ENCODE measurements around the gene ADD3. TPM values are rescaled to one million over a fixed set of nuclear protein-coding genes. Genes with fewer than 3 reads are reported as not detected.

ADD3 gene
- total RNA-seq, 1 donor from 2014 or later: 28.4 TPM

DNA sequence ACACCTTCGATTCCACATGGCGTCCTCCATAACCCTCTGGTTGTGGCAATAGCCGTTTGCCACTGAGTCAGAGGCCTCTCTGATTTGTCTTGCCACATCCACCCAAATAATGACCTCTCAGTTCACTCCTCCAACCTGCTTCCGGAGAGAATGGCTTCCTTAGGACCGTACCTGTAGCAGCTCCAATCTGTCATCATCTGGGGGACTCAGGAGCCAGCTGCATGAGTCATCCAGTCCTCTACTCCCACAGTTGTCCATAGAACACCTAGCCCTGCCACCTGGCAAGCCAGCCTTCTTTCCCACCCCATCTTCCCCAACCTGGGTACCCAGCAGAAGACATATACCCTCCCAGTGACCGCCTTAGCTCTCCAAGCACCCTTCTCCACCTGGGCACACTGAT is 135.2 kb downstream of the ADD3 start:
- DNase-seq: no peak
- Mint-ChIP-seq H3K9me3 (no peaks in the 10 kb centered on the region), H3K36me3 (ENCODE audit: low read depth) (no peaks in the 10 kb centered on the region), H3K27ac (no peak overlapping the region), H3K4me3 (no peak overlapping the region), H3K27me3 (peaks cover 28% of the 10 kb centered on the region), H3K4me1 (peaks cover 17% of the 10 kb centered on the region)
- intact Hi-C loops (cut with micrococcal nuclease): no loop called here

DNA sequence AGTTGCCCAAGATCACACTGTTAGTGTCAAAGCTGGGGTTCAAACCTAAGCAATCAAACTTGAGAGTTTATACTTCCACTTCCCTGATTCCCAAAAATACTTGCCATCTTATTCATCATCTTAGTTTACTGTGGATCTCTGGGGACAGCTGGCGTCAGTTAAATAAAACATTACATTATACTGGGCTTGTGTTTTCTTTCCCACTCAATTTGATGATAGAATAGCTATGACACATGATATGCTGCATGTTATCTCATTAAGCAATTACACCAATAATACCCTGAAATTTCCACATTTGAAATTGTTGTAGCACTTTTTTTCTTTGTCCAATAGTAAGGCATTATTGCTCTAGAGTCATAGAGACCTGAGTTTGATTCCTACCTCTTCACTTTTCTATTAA is 136.7 kb downstream of the ADD3 start:
- Mint-ChIP-seq H3K9me3 (no peaks in the 10 kb centered on the region), H3K27me3 (peaks cover 41% of the 10 kb centered on the region), H3K4me1 (peaks cover 16% of the 10 kb centered on the region), H3K4me3 (no peak overlapping the region), H3K27ac (no peak overlapping the region), H3K36me3 (ENCODE audit: low read depth) (no peaks in the 10 kb centered on the region)
- intact Hi-C loops (cut with micrococcal nuclease): no loop called here
- DNase-seq: no peak

DNA sequence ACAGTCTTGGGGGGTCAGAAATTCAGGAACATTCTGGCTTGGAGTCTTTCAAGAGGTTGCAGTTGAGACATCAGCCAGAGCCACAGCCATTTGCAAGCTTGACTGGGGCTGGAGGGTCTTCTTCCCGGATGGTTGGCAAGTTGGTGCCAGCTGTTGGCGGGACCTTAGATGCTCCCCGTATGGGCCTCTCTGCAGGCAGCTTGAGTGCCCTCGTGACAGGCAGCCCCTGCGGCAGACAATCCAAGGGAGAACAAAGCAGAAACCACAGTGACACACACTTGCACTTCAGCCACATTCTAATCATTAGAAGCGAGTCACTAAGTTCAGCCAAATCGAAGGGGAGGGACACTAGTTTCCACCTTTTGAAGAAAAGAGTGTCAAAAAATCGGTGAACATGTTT is 140.2 kb downstream of the ADD3 start:
- no peak for DNase-seq
- H3K4me1 Mint-ChIP-seq: peaks cover 9% of the 10 kb centered on the region
- no peak overlapping the region for H3K27ac Mint-ChIP-seq
- no peaks in the 10 kb centered on the region for H3K36me3 Mint-ChIP-seq (ENCODE audit: low read depth)
- intact Hi-C loops (cut with micrococcal nuclease): no loop called here
- no peaks in the 10 kb centered on the region for H3K9me3 Mint-ChIP-seq
- H3K27me3 Mint-ChIP-seq: peaks cover 65% of the 10 kb centered on the region
- H3K4me3 Mint-ChIP-seq: no peak overlapping the region

DNA sequence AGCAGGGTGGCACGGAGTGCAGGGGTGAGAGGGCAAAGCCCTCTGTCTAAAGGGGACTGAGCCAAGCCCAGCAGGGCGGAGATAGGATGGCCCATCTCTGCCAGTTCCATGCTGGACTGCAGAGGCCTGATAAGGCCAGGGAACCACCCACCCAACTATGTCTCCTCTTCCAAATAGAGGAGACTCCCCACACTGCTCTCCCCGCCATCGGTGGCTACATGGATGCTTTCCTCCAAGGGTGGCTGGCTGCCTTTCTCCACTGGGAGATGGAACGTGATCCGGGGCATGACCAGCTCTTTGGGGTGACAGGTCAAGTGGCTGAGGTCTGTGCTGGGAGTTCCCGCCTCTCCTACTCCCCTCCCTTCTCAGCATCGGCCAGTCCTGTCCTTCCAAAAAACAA is 141.5 kb downstream of the ADD3 start:
- no peak overlapping the region for H3K4me3 Mint-ChIP-seq
- intact Hi-C loops (cut with micrococcal nuclease): no loop called here
- no peaks in the 10 kb centered on the region for H3K9me3 Mint-ChIP-seq
- peaks cover 74% of the 10 kb centered on the region for H3K27me3 Mint-ChIP-seq
- peaks cover 3% of the 10 kb centered on the region for H3K36me3 Mint-ChIP-seq (ENCODE audit: low read depth)
- no peak overlapping the region for H3K27ac Mint-ChIP-seq
- H3K4me1 Mint-ChIP-seq: peaks cover 22% of the 10 kb centered on the region
- DNase-seq: no peak

DNA sequence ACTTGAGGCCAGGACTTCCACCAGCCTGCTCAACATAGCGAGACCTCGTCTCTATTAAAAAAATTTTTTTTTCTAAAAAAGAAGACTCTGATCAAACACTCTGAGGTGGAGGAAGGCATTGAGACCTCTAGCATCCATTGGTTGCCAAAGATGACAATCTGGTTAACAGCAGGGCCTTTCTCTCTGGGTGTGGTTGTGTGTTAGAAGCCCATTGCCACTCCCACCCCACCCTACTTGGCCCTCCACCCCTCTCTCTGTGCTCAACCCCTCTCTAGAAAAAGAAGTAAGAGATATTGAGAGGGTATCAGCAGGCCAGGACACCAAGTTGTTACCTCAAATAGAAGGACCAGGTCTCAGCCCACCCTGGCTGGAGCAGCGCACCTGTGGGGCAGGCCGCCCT is 142.3 kb downstream of the ADD3 start:
- no peak for DNase-seq
- H3K27me3 Mint-ChIP-seq: peaks cover 72% of the 10 kb centered on the region
- no peak overlapping the region for H3K4me3 Mint-ChIP-seq
- H3K9me3 Mint-ChIP-seq: no peaks in the 10 kb centered on the region
- H3K27ac Mint-ChIP-seq: no peak overlapping the region
- peaks cover 23% of the 10 kb centered on the region for H3K4me1 Mint-ChIP-seq
- intact Hi-C loops (cut with micrococcal nuclease): no loop called here
- peaks cover 3% of the 10 kb centered on the region for H3K36me3 Mint-ChIP-seq (ENCODE audit: low read depth)

DNA sequence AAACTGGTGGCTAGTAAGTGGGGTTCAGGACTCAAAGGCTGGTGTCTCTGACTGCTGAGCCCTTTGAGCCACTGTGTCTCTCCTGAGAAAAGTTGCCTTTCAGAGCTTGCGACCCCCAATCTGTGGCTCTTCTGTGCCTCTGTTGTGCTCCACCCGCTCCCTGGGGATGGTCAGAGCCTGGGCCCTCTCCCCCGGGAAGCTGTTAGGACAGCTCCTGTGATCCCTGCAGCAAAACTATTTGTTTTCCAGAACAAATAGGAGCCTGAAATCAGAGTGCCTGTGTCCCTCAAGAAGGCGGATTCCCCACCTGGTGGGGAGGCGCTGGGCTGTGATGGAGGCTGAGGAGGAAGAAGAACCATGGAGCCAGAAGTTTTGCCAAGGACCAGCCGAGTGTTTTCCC is 143.2 kb downstream of the ADD3 start:
- no peak overlapping the region for H3K27ac Mint-ChIP-seq
- intact Hi-C loops (cut with micrococcal nuclease): no loop called here
- no peak for DNase-seq
- peaks cover 70% of the 10 kb centered on the region for H3K27me3 Mint-ChIP-seq
- H3K36me3 Mint-ChIP-seq (ENCODE audit: low read depth): peaks cover 3% of the 10 kb centered on the region
- H3K4me3 Mint-ChIP-seq: no peak overlapping the region
- peaks cover 30% of the 10 kb centered on the region for H3K4me1 Mint-ChIP-seq
- no peaks in the 10 kb centered on the region for H3K9me3 Mint-ChIP-seq

DNA sequence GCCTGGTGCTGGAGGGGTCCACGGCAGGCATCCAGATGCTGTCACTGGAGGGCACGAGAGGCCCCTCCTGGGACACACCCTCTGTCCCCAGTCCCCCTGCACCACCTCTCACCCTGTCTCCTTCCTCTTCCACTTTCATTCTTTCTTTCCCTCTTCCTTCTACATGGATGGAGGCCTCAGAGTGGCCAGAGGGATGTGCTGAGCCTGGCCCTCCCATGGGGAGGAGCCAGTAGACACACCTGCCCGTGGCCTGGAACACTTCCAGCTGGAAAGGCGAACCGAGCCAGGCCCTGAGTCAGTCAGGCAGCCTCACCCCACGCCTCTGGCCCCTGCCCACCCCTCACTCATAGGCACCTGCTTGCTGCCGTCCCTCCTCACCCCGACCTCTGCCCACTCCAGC is 143.7 kb downstream of the ADD3 start:
- intact Hi-C loops (cut with micrococcal nuclease): no loop called here
- Mint-ChIP-seq H3K36me3 (ENCODE audit: low read depth) (peaks cover 3% of the 10 kb centered on the region), H3K4me1 (peaks cover 32% of the 10 kb centered on the region), H3K27ac (no peak overlapping the region), H3K27me3 (peaks cover 70% of the 10 kb centered on the region), H3K4me3 (no peak overlapping the region), H3K9me3 (no peaks in the 10 kb centered on the region)
- DNase-seq: no peak

DNA sequence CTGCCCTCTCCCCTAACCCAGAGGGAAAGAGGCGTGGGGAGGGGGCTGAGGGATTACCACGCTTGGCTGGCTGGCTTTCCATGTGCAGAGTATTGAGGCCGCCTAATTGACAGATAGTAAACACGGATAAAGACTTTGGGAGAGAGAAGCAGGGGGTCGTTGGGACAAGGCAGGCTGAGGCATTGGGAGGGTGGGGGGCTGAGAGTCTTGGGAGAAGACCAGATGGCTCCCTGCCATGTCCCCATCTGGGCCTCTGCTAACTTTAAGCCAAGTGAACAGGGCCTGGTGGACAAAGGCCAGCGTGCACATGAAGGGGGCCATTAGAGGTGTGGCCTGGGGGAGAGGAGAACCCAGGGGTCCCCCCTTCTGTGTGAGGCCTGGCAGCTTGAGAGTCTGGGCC is 144.2 kb downstream of the ADD3 start:
- Mint-ChIP-seq H3K4me1 (peaks cover 37% of the 10 kb centered on the region), H3K36me3 (ENCODE audit: low read depth) (peaks cover 5% of the 10 kb centered on the region), H3K4me3 (no peak overlapping the region), H3K27me3 (peaks cover 68% of the 10 kb centered on the region), H3K27ac (no peak overlapping the region), H3K9me3 (no peaks in the 10 kb centered on the region)
- intact Hi-C loops (cut with micrococcal nuclease): no loop called here
- DNase-seq: no peak

DNA sequence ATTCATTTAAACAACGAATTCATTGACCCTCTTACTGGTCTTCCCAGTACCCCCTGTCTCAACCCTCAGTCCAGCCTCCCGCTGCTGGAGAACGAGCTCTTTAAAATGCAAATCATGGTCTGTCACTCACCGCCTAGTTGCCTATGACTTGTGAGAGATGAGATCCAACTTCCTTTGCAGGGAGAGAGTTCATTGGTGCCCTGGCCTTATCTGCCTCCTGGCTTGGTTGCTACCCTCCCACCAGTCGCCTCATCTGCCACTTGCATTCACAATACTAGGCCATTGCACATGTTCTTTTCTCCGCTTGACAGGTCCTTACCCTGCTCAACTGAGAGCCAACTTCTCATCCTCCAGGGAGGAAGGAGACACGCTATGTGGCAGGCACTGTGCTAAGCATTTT is 145.6 kb downstream of the ADD3 start:
- no peak overlapping the region for H3K27ac Mint-ChIP-seq
- intact Hi-C loops (cut with micrococcal nuclease): no loop called here
- no peak overlapping the region for H3K4me3 Mint-ChIP-seq
- DNase-seq: no peak
- peaks cover 44% of the 10 kb centered on the region for H3K4me1 Mint-ChIP-seq
- no peaks in the 10 kb centered on the region for H3K9me3 Mint-ChIP-seq
- H3K27me3 Mint-ChIP-seq: peaks cover 70% of the 10 kb centered on the region
- H3K36me3 Mint-ChIP-seq (ENCODE audit: low read depth): peaks cover 5% of the 10 kb centered on the region

DNA sequence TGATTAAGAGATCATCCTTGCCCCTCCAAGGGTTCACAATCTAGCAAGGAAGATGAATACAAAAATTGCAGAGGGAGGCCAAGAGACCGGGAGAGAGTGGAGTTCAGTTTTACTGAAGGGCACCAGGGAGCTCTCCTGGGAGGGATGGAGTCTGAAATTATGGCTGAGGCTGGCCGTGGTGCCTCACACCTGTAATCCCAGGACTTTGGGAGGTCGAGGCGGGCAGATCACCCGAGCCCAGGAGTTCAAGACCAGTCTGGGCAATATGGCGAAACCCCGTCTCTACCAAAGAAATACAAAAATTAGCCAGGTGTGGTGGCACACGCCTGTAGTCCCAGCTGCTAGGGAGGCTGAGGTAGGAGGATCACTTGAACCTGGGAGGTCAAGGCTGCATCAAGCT is 148.3 kb downstream of the ADD3 start:
- Mint-ChIP-seq H3K4me1 (peaks cover 46% of the 10 kb centered on the region), H3K36me3 (ENCODE audit: low read depth) (peaks cover 5% of the 10 kb centered on the region), H3K27ac (no peak overlapping the region), H3K4me3 (no peak overlapping the region), H3K27me3 (peaks cover 76% of the 10 kb centered on the region), H3K9me3 (no peaks in the 10 kb centered on the region)
- no peak for DNase-seq
- intact Hi-C loops (cut with micrococcal nuclease): loop anchor here (1.0 to 5.0 kb wide), 2 partner anchors 18 to 96 kb away; no protein-coding TSS in a partner anchor

DNA sequence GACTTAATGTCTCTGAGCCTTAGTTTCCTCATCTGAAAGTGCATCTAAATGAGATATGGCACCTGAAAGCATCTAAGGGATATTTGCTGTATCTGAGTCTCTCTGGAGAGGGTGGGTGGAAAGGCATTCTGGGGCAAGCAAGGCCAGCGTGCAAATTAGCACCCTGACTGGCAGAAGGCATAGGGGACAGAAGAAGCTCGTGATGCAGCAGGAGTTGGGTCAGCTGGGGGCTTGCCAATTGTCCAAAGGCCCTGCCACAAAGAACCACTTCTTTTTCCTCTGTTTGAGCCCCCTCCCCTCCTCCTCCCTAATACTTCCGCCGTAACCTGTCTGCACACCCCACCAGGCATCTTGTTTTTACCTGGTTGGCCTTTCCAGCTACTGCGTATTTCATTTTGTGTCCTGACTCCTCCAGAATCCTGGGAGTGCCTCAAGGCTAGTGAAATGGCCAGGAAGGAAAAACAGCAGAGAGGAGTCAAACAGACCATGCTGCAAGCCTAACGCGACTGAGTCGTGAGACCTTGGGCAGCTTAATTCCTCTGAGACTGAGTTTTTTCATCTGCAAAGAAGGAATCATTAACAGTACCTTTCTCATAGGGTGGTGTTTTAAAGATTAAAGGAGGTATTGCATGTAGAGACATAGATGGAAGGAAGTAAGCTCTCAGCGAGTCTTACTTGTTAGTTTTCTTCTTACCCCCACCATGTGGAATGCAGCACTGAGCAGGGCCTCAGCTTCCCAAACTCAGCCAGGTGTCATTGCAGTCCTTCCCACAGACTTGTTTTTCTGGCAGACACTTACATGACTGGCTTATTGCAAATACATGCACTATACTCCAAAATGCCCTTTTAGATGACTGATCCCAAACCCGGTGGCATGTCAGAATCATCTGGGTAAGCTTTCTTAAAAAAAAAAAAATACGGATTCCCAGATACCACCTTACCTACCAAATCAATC is 150.5 kb downstream of the ADD3 start:
- Mint-ChIP-seq H3K27ac (no peak overlapping the region), H3K9me3 (no peaks in the 10 kb centered on the region), H3K36me3 (ENCODE audit: low read depth) (peaks cover 2% of the 10 kb centered on the region), H3K27me3 (peaks cover 79% of the 10 kb centered on the region), H3K4me1 (peaks cover 41% of the 10 kb centered on the region), H3K4me3 (no peak overlapping the region)
- DNase-seq: no peak
- intact Hi-C loops (cut with micrococcal nuclease): loop anchor here (5.0 kb wide), 1 partner anchor 94 kb away; no protein-coding TSS in a partner anchor

DNA sequence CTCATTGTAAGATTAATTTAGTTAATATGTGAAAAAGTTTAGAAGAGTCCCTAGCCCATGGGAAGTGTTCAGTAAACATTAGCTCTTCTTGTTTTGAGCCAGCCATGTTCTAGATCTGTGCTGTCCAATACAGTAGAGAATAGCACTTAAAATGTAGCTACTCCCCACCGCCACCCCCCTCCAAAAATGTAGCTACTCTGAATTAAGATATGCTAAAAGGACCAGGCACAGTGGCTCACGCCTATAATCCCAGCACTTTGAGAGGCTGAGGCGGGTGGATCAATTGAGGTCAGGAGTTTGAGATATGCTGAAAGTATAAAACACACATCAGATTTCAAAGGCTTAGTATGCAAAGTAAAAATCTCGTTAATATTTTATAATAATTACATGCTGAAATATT is 152.3 kb downstream of the ADD3 start:
- intact Hi-C loops (cut with micrococcal nuclease): no loop called here
- Mint-ChIP-seq H3K27me3 (peaks cover 78% of the 10 kb centered on the region), H3K36me3 (ENCODE audit: low read depth) (peaks cover 2% of the 10 kb centered on the region), H3K27ac (no peak overlapping the region), H3K4me3 (no peak overlapping the region), H3K9me3 (no peaks in the 10 kb centered on the region), H3K4me1 (peaks cover 31% of the 10 kb centered on the region)
- DNase-seq: no peak

DNA sequence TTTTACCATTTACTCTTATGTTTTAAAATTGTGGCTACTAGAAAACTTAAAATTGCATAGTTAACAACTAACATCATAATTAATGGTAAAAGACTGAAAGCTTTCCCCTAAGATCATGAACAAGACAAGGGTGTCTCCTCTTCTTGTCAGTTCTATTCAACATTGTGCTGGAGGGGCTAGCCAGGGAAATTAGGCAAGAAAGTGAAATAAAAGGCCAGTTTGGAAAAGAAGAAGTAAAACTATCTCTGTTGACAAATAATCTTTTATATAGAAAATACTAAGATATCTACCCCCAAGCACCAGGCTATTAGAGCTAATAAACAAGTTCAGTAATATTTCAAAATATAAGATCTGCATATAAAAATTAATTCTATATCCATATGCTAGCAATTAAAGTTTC is 152.7 kb downstream of the ADD3 start:
- H3K4me3 Mint-ChIP-seq: no peak overlapping the region
- peaks cover 33% of the 10 kb centered on the region for H3K4me1 Mint-ChIP-seq
- H3K9me3 Mint-ChIP-seq: no peaks in the 10 kb centered on the region
- no peak overlapping the region for H3K27ac Mint-ChIP-seq
- peaks cover 79% of the 10 kb centered on the region for H3K27me3 Mint-ChIP-seq
- H3K36me3 Mint-ChIP-seq (ENCODE audit: low read depth): peaks cover 2% of the 10 kb centered on the region
- DNase-seq: no peak
- intact Hi-C loops (cut with micrococcal nuclease): no loop called here

DNA sequence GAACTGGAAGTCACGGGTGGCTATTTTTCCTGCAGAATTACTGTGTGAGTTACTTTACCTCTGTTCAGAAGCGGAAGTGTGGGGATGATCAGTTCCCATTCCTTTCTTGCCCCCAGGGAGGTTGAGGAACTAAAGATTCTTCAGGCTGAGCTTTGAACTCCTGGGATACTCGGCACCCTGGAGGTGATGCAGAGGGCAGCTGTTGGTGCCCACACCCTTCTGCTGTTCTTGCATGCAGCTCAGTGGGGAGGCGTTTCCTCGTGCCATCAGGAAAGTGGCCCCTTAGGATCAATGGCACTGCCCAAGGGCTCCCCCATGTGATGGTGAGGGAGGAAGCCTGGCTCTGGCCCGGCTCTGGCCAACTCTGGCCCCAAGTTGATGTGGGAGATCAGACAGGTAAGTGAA is 155.0 kb downstream of the ADD3 start:
- intact Hi-C loops (cut with micrococcal nuclease): no loop called here
- DNase-seq: no peak
- Mint-ChIP-seq H3K27me3 (peaks cover 85% of the 10 kb centered on the region), H3K27ac (no peak overlapping the region), H3K4me3 (no peak overlapping the region), H3K36me3 (ENCODE audit: low read depth) (no peaks in the 10 kb centered on the region), H3K9me3 (no peaks in the 10 kb centered on the region), H3K4me1 (peaks cover 22% of the 10 kb centered on the region)

Data from activated CD4-positive, alpha-beta T cell treated with anti-CD3 and anti-CD28 coated beads, Interleukin-2, amount 10 ng/mL, durations not matched to agents 24 days and 14 days (primary cell).